H54 (cell line): ENCODE measurements around the gene KNTC1.
"Not testable (repeated sequence)": the region's sequence is repeated elsewhere in the genome, so short reads cannot be mapped to it uniquely, and the experiment has no call there.

Experiments used
- DNase-seq: peaks from one replicate; pipeline ENCODE4 v3.0.0; 2011; ENCODE audit warnings: low spot score, mixed read lengths; ENCODE audit not compliant: insufficient read length
- FAIRE-seq: peaks from 3 replicates; lab custom pipeline; 2011; peaks lifted over from hg19 to GRCh38; lab: Jason Lieb, UNC
- POLR2A ChIP-seq: IDR thresholded peaks from 2 replicates; pipeline ENCODE4 v1.6.1; 2011; ENCODE audit warnings: low read depth, mild to moderate bottlenecking, low read length

KNTC1 gene

GRCh38 chr12:122500685-122501488 is 26.2 kb upstream of the KNTC1 start, which contains the start of gene ZCCHC8:
Gene ZCCHC8 (minus strand): TSS chr12:122500932. CDS start chr12:122500840, 92 bp downstream.
- DNase-seq = peak; percentile 85
- peak; percentile 62 for TF ChIP-seq POLR2A
- peak; percentile 96 for FAIRE-seq

GRCh38 chr12:122501489-122501989 is 25.5 kb upstream of the KNTC1 start:
- FAIRE-seq (no peak), DNase-seq (no peak)
- no peak for TF ChIP-seq POLR2A

GRCh38 chr12:122503147-122503751 is 23.8 kb upstream of the KNTC1 start:
- TF ChIP-seq POLR2A = no peak
- FAIRE-seq (no peak), DNase-seq (no peak)

GRCh38 chr12:122503783-122504590 is 23.1 kb upstream of the KNTC1 start:
- no peak for TF ChIP-seq POLR2A
- DNase-seq (no peak), FAIRE-seq (no peak)

- TF ChIP-seq POLR2A = no peak
- FAIRE-seq (no peak), DNase-seq (no peak)
Observed at GRCh38 chr12:122505419-122506051, 21.5 kb upstream of the KNTC1 start.

DNA sequence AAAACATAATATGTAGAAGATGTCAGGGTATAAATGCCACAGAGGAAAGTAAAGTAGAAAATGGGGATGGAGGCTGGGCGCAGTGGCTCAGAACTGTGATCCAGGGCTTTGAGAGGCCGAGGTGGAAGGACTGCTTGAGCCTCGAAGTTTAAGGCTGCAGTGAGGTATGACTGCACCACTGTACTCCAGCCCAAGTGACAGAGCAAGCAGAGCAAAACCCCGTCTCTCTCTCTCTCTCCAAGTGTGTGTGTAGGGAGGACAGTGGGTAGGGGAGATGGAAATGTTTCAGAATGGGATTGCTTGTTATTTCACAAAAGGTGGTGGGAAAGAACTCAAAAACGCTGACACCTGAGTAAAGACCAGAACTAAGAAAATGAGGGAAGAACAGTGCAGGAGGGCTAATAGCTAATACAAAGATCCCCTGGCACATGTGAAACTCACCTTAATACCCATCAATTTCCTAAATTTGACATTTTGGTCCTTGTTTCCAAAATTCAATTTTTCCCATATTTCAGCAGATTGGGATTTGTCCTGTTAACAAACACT is 20.6 kb upstream of the KNTC1 start:
- FAIRE-seq (no peak), DNase-seq (no peak)
- no peak for TF ChIP-seq POLR2A

DNA sequence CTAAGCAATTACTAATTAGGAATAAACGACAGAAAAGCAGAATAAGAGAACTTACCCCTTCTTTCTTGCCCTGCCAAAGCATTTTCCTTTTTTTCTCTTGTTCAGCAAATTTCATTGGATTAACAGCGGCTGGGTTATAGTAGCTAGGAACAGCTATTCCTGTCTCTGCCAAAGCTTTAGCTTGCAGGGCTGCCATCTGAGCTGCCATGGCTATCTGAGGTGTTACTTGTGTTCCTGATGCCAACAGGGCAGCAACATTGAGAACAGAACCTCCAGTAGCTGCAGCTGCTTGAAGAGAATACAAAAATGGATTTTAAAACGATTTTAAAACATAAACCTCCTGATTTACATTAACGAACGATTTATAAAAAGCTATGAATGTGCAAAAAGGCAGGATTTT is 18.9 kb upstream of the KNTC1 start:
- TF ChIP-seq POLR2A = no peak
- FAIRE-seq (no peak), DNase-seq (no peak)

DNA sequence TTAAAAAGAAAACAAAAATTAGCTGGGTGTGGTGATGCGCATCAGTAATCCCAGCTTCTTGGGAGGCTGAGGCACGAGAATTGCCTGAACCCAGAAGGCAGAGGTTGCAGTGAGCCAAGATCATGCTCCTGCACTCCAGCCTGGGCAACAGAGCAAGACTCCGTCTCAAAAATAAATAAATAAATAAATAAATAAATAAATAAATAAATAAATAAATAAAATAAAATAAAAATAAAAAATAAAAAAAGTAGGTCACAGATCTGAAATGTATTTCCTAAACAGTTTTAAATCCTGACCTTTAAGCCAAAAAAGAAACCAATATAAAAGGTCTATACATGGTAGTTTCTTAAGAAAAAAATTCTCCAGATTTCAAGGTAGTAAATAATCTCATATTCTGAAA is 14.0 kb upstream of the KNTC1 start:
- FAIRE-seq, DNase-seq: not testable (repeated sequence)

DNA sequence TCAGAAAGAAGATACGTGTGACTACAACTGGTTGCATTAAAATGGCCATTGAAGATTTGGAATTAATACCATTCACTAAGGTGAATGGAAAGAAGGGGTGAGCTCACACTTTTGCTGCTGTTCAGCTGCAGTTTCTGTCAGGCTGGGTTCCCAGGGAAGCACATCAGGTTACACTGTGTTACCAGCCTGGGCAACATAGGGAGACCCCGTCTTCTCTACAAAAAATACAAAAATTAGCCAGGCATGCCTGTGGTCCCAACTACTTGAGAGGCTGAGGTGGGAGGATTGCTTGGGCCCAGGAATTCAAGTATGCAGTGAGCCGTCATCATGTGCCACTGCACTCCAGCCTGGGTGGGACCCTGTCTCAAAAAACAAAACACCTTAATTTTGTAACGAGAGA is 13.4 kb upstream of the KNTC1 start:
- no peak for TF ChIP-seq POLR2A
- DNase-seq = no peak
- no peak for FAIRE-seq

DNA sequence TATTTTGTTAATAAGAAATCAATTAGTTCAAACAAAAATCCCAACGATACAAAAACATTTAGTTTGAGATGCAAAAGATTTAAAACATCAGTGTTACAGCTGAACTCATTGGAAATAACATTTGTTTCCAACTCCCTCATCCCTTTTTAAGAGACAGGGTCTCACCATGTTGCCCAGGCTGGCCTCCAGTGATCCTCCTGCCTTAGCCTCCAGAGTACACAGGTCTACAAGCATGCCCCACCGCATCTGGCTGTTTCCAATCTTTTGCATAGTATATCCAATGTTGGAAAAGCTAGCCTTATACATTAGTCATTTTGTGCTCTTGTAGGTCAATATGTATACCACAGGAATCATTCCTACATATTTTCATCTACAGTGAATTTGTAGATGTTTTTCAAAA is 11.8 kb upstream of the KNTC1 start:
- DNase-seq = no peak
- TF ChIP-seq POLR2A = no peak
- FAIRE-seq = no peak

- DNase-seq = no peak
- no peak for FAIRE-seq
- no peak for TF ChIP-seq POLR2A
Observed at GRCh38 chr12:122516544-122517361, 10.3 kb upstream of the KNTC1 start.

GRCh38 chr12:122517877-122518276 is 9.2 kb upstream of the KNTC1 start:
- peak; percentile 19 for DNase-seq
- FAIRE-seq = peak; percentile 100
- TF ChIP-seq POLR2A = no peak
